ENCODE measurements around the gene ATP6V0E2.

DNA sequence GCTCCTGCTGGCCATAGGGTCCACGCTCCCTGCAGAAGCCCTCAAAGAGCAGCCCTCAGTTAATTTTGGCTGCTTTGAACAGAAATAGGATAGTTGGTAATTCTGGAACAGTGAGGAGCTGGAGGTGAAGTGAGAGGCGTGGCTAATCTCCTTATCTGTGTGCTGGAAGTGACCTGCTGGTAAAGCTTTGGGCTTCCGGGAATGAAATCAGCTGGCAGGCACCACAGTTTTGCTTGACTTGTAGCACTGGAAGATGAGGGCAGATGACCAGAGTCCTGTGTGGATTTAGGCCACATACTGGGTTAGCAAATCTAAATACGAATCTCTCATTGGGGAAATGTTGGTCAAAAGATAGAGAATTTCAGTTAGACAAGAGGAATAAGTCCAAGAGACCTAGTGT, 10.2 kb downstream of the ATP6V0E2 start:
- TF ChIP-seq, protein P1, sequence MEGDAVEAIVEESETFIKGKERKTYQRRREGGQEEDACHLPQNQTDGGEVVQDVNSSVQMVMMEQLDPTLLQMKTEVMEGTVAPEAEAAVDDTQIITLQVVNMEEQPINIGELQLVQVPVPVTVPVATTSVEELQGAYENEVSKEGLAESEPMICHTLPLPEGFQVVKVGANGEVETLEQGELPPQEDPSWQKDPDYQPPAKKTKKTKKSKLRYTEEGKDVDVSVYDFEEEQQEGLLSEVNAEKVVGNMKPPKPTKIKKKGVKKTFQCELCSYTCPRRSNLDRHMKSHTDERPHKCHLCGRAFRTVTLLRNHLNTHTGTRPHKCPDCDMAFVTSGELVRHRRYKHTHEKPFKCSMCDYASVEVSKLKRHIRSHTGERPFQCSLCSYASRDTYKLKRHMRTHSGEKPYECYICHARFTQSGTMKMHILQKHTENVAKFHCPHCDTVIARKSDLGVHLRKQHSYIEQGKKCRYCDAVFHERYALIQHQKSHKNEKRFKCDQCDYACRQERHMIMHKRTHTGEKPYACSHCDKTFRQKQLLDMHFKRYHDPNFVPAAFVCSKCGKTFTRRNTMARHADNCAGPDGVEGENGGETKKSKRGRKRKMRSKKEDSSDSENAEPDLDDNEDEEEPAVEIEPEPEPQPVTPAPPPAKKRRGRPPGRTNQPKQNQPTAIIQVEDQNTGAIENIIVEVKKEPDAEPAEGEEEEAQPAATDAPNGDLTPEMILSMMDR (IDR thresholded peaks at IDR 0.05) = no peak
- no peak for TF ChIP-seq POLR2A (IDR thresholded peaks at IDR 0.05)
